Measurements from ENCODE around the gene NDFIP2.
"Not testable (repeated sequence)": the region's sequence is repeated elsewhere in the genome, so short reads cannot be mapped to it uniquely, and the experiment has no call there.

Gene NDFIP2

GRCh38 chr13:79593641-79594275, 112.8 kb downstream of the NDFIP2 start:
- DNase-seq (ENCODE audit: low read depth) = no peak

- DNase-seq (ENCODE audit: low read depth) = not testable (repeated sequence)
Measured at GRCh38 chr13:79600146-79600545, 119.2 kb downstream of the NDFIP2 start.

GRCh38 chr13:79602936-79603335, 122.0 kb downstream of the NDFIP2 start:
- no peak for DNase-seq (ENCODE audit: low read depth)

- no peak for DNase-seq (ENCODE audit: low read depth)
Measured at GRCh38 chr13:79604752-79605151, 123.8 kb downstream of the NDFIP2 start.
